ENCODE data around the gene SLC38A3. TPM values are rescaled to one million over a fixed set of nuclear protein-coding genes. Genes with fewer than 3 reads are reported as not detected.

The SLC38A3 gene
- polyA plus RNA-seq, 6 donors from 2014 or later, result not detected

- H3K9me3 Mint-ChIP-seq, result peaks cover 0 to 2% (median 0%) of the 10 kb centered on the region in 7 donors
- H3K4me3 Mint-ChIP-seq, result no peak overlapping the region
Measured at GRCh38 chr3:50212971-50213370, 7.9 kb downstream of the SLC38A3 start.

GRCh38 chr3:50213373-50213772, 8.3 kb downstream of the SLC38A3 start:
- Mint-ChIP-seq H3K27ac (no peak overlapping the region), H3K27me3 (peaks cover 4 to 28% (median 13%) of the 10 kb centered on the region in 3 donors), H3K9me3 (peaks cover 0 to 2% (median 0%) of the 10 kb centered on the region in 7 donors), H3K36me3 (no peaks in the 10 kb centered on the region), H3K4me1 (no peaks in the 10 kb centered on the region), H3K4me3 (no peak overlapping the region)
- ATAC-seq (ENCODE audit: low read depth in 2 of 2), result no peak
- DNase-seq, result no peak

More at GRCh38 chr3:50212971-50213370, 7.9 kb downstream of the SLC38A3 start:
- no peak for ATAC-seq (ENCODE audit: low read depth in 2 of 2)
- Mint-ChIP-seq H3K27ac (no peak overlapping the region), H3K4me1 (no peaks in the 10 kb centered on the region), H3K27me3 (peaks cover 4 to 32% (median 16%) of the 10 kb centered on the region in 3 donors), H3K36me3 (no peaks in the 10 kb centered on the region)
- no peak for DNase-seq

GRCh38 chr3:50214824-50215223, 9.8 kb downstream of the SLC38A3 start:
- ATAC-seq (ENCODE audit: low read depth in 2 of 2), result no peak
- H3K27ac Mint-ChIP-seq, result no peak overlapping the region
- H3K4me1 Mint-ChIP-seq, result no peaks in the 10 kb centered on the region
- DNase-seq, result no peak
- H3K36me3 Mint-ChIP-seq, result no peaks in the 10 kb centered on the region
- no peaks in the 10 kb centered on the region for H3K9me3 Mint-ChIP-seq
- H3K4me3 Mint-ChIP-seq, result no peak overlapping the region
- peaks cover 0 to 17% (median 5%) of the 10 kb centered on the region in 3 donors for H3K27me3 Mint-ChIP-seq

- ATAC-seq (ENCODE audit: low read depth in 2 of 2), result no peak
- H3K9me3 Mint-ChIP-seq, result no peaks in the 10 kb centered on the region
- no peaks in the 10 kb centered on the region for H3K36me3 Mint-ChIP-seq
- H3K4me1 Mint-ChIP-seq, result no peaks in the 10 kb centered on the region
- peaks cover 0 to 13% (median 5%) of the 10 kb centered on the region in 3 donors for H3K27me3 Mint-ChIP-seq
- no peak overlapping the region for H3K4me3 Mint-ChIP-seq
- no peak for DNase-seq
- H3K27ac Mint-ChIP-seq, result no peak overlapping the region
Measured at GRCh38 chr3:50215529-50215928, 10.5 kb downstream of the SLC38A3 start.

- Mint-ChIP-seq H3K4me1 (no peaks in the 10 kb centered on the region), H3K36me3 (no peaks in the 10 kb centered on the region), H3K4me3 (no peak overlapping the region), H3K9me3 (no peaks in the 10 kb centered on the region), H3K27ac (no peak overlapping the region), H3K27me3 (peaks cover 0 to 13% (median 5%) of the 10 kb centered on the region in 3 donors)
- no peak for DNase-seq
- no peak for ATAC-seq (ENCODE audit: low read depth in 2 of 2)
Measured at GRCh38 chr3:50217681-50218080, 12.6 kb downstream of the SLC38A3 start.

- Mint-ChIP-seq H3K4me1 (no peaks in the 10 kb centered on the region), H3K4me3 (no peak overlapping the region), H3K36me3 (no peaks in the 10 kb centered on the region), H3K9me3 (no peaks in the 10 kb centered on the region), H3K27me3 (peaks cover 0 to 13% (median 5%) of the 10 kb centered on the region in 3 donors), H3K27ac (no peak overlapping the region)
- DNase-seq, result no peak
- ATAC-seq (ENCODE audit: low read depth in 2 of 2), result no peak
Measured at GRCh38 chr3:50218448-50218847, 13.4 kb downstream of the SLC38A3 start.

GRCh38 chr3:50219285-50219684, 14.2 kb downstream of the SLC38A3 start:
- Mint-ChIP-seq H3K4me1 (no peaks in the 10 kb centered on the region), H3K27ac (no peak overlapping the region), H3K4me3 (no peak overlapping the region), H3K36me3 (no peaks in the 10 kb centered on the region), H3K9me3 (no peaks in the 10 kb centered on the region), H3K27me3 (peaks cover 3 to 19% (median 13%) of the 10 kb centered on the region in 3 donors)
- no peak for DNase-seq
- ATAC-seq (ENCODE audit: low read depth in 2 of 2), result no peak

GRCh38 chr3:50220109-50220508, 15.0 kb downstream of the SLC38A3 start:
- Mint-ChIP-seq H3K4me3 (no peak overlapping the region), H3K27ac (no peak overlapping the region), H3K27me3 (peaks cover 3 to 26% (median 21%) of the 10 kb centered on the region in 3 donors), H3K9me3 (no peaks in the 10 kb centered on the region), H3K4me1 (no peaks in the 10 kb centered on the region), H3K36me3 (no peaks in the 10 kb centered on the region)
- no peak for DNase-seq
- no peak for ATAC-seq (ENCODE audit: low read depth in 2 of 2)

GRCh38 chr3:50221051-50221410, 16.0 kb downstream of the SLC38A3 start:
- H3K27me3 Mint-ChIP-seq, result peaks cover 3 to 25% (median 24%) of the 10 kb centered on the region in 3 donors

GRCh38 chr3:50221411-50222168, 16.5 kb downstream of the SLC38A3 start:
- no peak overlapping the region for H3K4me3 Mint-ChIP-seq
- no peak for DNase-seq
- peak overlapping the region in 1 of 6 donors; percentile 73 for H3K27ac Mint-ChIP-seq
- H3K9me3 Mint-ChIP-seq, result no peaks in the 10 kb centered on the region
- peaks cover 3 to 24% (median 23%) of the 10 kb centered on the region in 3 donors for H3K27me3 Mint-ChIP-seq
- H3K36me3 Mint-ChIP-seq, result no peaks in the 10 kb centered on the region
- H3K4me1 Mint-ChIP-seq, result peaks cover 7 to 10% (median 9%) of the 10 kb centered on the region in 3 donors
- ATAC-seq (ENCODE audit: low read depth in 2 of 2), result no peak

More at GRCh38 chr3:50221051-50221410, 16.0 kb downstream of the SLC38A3 start:
- Mint-ChIP-seq H3K27ac (no peak overlapping the region), H3K9me3 (no peaks in the 10 kb centered on the region), H3K4me3 (no peak overlapping the region), H3K4me1 (peaks cover 4 to 6% (median 5%) of the 10 kb centered on the region in 3 donors), H3K36me3 (no peaks in the 10 kb centered on the region)
- no peak for ATAC-seq (ENCODE audit: low read depth in 2 of 2)
- no peak for DNase-seq

GRCh38 chr3:50222169-50222528, 17.1 kb downstream of the SLC38A3 start:
- H3K27me3 Mint-ChIP-seq, result peaks cover 3 to 24% (median 18%) of the 10 kb centered on the region in 3 donors
- H3K9me3 Mint-ChIP-seq, result no peaks in the 10 kb centered on the region
- no peak for ATAC-seq (ENCODE audit: low read depth in 2 of 2)
- H3K4me3 Mint-ChIP-seq, result no peak overlapping the region
- no peaks in the 10 kb centered on the region for H3K36me3 Mint-ChIP-seq
- H3K4me1 Mint-ChIP-seq, result peaks cover 12 to 14% (median 13%) of the 10 kb centered on the region in 3 donors
- no peak for DNase-seq
- no peak overlapping the region for H3K27ac Mint-ChIP-seq

- peak overlapping the region in 6 of 8 donors; percentile 30 to 99 (median 70) for H3K4me3 Mint-ChIP-seq
Measured at GRCh38 chr3:50224639-50225038, 19.6 kb downstream of the SLC38A3 start.

GRCh38 chr3:50226888-50227389, 21.9 kb downstream of the SLC38A3 start:
- Mint-ChIP-seq H3K27me3 (peaks cover 3 to 18% (median 18%) of the 10 kb centered on the region in 3 donors), H3K4me3 (peak overlapping the region; percentile 84 to 99 (median 96)), H3K4me1 (peaks cover 42 to 55% (median 53%) of the 10 kb centered on the region in 3 donors), H3K36me3 (no peaks in the 10 kb centered on the region), H3K9me3 (no peaks in the 10 kb centered on the region), H3K27ac (peak overlapping the region; percentile 83 to 96 (median 90))
- ATAC-seq (ENCODE audit: low read depth in 2 of 2), result peak; percentile 16 to 20
- peak; percentile 39 for DNase-seq

More at GRCh38 chr3:50224639-50225038, 19.6 kb downstream of the SLC38A3 start:
- Mint-ChIP-seq H3K27me3 (peaks cover 3 to 18% (median 18%) of the 10 kb centered on the region in 3 donors), H3K36me3 (no peaks in the 10 kb centered on the region), H3K9me3 (no peaks in the 10 kb centered on the region), H3K4me1 (peaks cover 31 to 38% (median 33%) of the 10 kb centered on the region in 3 donors), H3K27ac (peak overlapping the region in 1 of 6 donors; percentile 61)
- ATAC-seq (ENCODE audit: low read depth in 2 of 2) (no peak), DNase-seq (no peak)
